Loucy (cell line): ENCODE results near the gene SERP1.

Experiments used
- H2AFZ ChIP-seq: fragments of 200-600 bp; sonication (generic); 2 replicates; pipeline ENCODE4 v1.6.0; 2016; ENCODE audit warnings: antibody characterized with exemption, mild to moderate bottlenecking, low read length, moderate library complexity
- H3F3A ChIP-seq: fragments of 200-600 bp; 2 replicates; pipeline ENCODE4 v1.6.0; 2016; ENCODE audit warnings: antibody characterized with exemption, low read depth, mild to moderate bottlenecking
- H3K27me3 ChIP-seq: fragments of 200-600 bp; sonication (generic); 2 replicates; pipeline ENCODE4 v1.6.1; 2014; ENCODE audit warnings: low read length, mild to moderate bottlenecking; ENCODE audit not compliant: insufficient read depth, poor library complexity, severe bottlenecking
- H3K36me3 ChIP-seq: fragments of 200-600 bp; sonication (generic); 2 replicates; pipeline ENCODE4 v1.6.1; 2016; ENCODE audit warnings: low read length; ENCODE audit not compliant: insufficient read depth
- H3K4me1 ChIP-seq: fragments of 200-600 bp; sonication (generic); 2 replicates; pipeline ENCODE4 v1.5.1; 2014; ENCODE audit warnings: low read length, mild to moderate bottlenecking; ENCODE audit not compliant: insufficient read depth, poor library complexity, severe bottlenecking
- H3K4me2 ChIP-seq: fragments of 200-600 bp; sonication (generic); 2 replicates; pipeline ENCODE4 v1.6.0; 2014; ENCODE audit warnings: antibody characterized with exemption, low read length, low read depth, mild to moderate bottlenecking; ENCODE audit not compliant: poor library complexity, severe bottlenecking
- H3K4me3 ChIP-seq: fragments of 200-600 bp; sonication (generic); 2 replicates; pipeline ENCODE4 v1.5.1; 2014; ENCODE audit warnings: low read length, mild to moderate bottlenecking, mixed read lengths; ENCODE audit not compliant: poor library complexity, severe bottlenecking
- H3K79me2 ChIP-seq: fragments of 200-600 bp; sonication (generic); 2 replicates; pipeline ENCODE4 v1.6.1; 2014; ENCODE audit warnings: low read length; ENCODE audit not compliant: insufficient read depth
- H3K9ac ChIP-seq: fragments of 200-600 bp; sonication (generic); 2 replicates; pipeline ENCODE4 v1.6.0; 2014; ENCODE audit warnings: mild to moderate bottlenecking, low read depth, low read length, moderate library complexity; ENCODE audit not compliant: poor library complexity, severe bottlenecking
- H3K9me2 ChIP-seq: fragments of 200-600 bp; sonication (generic); replicated peaks from 2 replicates; pipeline ENCODE4 v1.6.1; 2016; ENCODE audit warnings: low read depth, low read length, mixed read lengths
- H3K9me3 ChIP-seq: fragments of 200-600 bp; sonication (generic); 2 replicates; pipeline ENCODE4 v1.6.1; 2014; ENCODE audit warnings: mild to moderate bottlenecking, antibody characterized with exemption, low read length, low read depth; ENCODE audit not compliant: insufficient read depth
- H4K20me1 ChIP-seq: fragments of 200-600 bp; sonication (generic); 2 replicates; pipeline ENCODE4 v1.6.0; 2014; ENCODE audit warnings: antibody characterized with exemption, low read length, mild to moderate bottlenecking; ENCODE audit not compliant: insufficient read depth, poor library complexity, severe bottlenecking
- EZH2phosphoT487 ChIP-seq: fragments of 200-600 bp; IDR thresholded peaks from 2 replicates; pipeline ENCODE4 v1.6.1; 2018; ENCODE audit warnings: antibody characterized with exemption, mild to moderate bottlenecking, moderate library complexity, borderline replicate concordance
- TF ChIP-seq, protein P1 (sequence below): fragments of 200-600 bp; sonication (generic); conservative IDR thresholded peaks from 2 replicates; pipeline ENCODE4 v1.5.1; 2014; ENCODE audit warnings: mild to moderate bottlenecking, antibody characterized with exemption, low read length

The SERP1 gene

DNA sequence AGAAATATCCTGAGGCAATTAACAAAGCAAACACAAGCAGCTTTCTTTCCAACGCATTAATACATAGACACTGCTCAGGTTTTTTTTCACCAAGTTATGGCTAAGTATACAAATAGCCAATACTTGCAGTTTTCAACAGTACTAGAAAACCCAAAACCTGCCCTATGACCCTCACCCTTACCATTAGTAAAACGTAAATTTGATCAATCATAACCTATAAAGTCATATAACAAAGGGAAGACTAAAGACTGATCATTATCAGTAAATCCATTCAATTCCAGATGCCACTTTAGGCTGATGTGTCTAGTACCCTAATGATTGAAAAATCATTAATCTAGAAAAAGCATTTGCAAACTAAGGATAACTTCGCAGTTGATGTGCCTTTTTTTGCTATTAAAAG lies 3.2 kb downstream of the SERP1 start:
- H3K4me1 ChIP-seq, result peaks cover 53% of the 10 kb centered on the region
- H3F3A ChIP-seq, result no peaks in the 10 kb centered on the region
- no peak overlapping the region for H2AFZ ChIP-seq
- no peaks in the 10 kb centered on the region for H3K27me3 ChIP-seq
- peaks cover 71% of the 10 kb centered on the region for H3K79me2 ChIP-seq
- TF ChIP-seq EZH2phosphoT487, result no peak
- TF ChIP-seq, protein P1, sequence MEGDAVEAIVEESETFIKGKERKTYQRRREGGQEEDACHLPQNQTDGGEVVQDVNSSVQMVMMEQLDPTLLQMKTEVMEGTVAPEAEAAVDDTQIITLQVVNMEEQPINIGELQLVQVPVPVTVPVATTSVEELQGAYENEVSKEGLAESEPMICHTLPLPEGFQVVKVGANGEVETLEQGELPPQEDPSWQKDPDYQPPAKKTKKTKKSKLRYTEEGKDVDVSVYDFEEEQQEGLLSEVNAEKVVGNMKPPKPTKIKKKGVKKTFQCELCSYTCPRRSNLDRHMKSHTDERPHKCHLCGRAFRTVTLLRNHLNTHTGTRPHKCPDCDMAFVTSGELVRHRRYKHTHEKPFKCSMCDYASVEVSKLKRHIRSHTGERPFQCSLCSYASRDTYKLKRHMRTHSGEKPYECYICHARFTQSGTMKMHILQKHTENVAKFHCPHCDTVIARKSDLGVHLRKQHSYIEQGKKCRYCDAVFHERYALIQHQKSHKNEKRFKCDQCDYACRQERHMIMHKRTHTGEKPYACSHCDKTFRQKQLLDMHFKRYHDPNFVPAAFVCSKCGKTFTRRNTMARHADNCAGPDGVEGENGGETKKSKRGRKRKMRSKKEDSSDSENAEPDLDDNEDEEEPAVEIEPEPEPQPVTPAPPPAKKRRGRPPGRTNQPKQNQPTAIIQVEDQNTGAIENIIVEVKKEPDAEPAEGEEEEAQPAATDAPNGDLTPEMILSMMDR, result no peak
- peaks cover 66% of the 10 kb centered on the region for H4K20me1 ChIP-seq
- peak overlapping the region; percentile 92 for H3K9ac ChIP-seq
- peak overlapping the region; percentile 90 for H3K4me2 ChIP-seq
- no peaks in the 10 kb centered on the region for H3K9me3 ChIP-seq
- H3K36me3 ChIP-seq, result no peaks in the 10 kb centered on the region
- no peaks in the 10 kb centered on the region for H3K9me2 ChIP-seq
- peak overlapping the region; percentile 98 for H3K4me3 ChIP-seq

DNA sequence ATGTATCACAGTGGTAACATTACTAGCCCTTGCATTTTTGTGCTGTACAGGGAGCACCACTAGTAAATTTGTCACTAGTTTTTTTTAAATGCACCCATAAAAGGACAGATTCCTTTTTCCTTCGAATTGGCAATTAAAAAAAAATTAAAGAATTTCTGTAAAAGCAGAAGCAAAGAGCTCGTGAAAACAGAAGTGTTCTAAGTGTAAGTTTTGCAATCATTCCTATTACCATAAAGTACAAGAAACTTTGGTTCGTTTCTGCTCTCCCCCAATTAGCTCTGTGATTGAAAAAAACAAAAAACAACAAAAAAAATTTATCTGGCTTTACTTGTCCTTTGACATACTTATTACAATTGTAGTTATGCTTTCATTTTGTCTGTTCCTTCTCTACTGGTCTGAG lies 5.3 kb downstream of the SERP1 start:
- Histone ChIP-seq H3K4me3 (no peak overlapping the region), H4K20me1 (peaks cover 51% of the 10 kb centered on the region), H3K9me2 (no peaks in the 10 kb centered on the region), H2AFZ (no peak overlapping the region), H3K4me2 (peak overlapping the region; percentile 90), H3K79me2 (peaks cover 54% of the 10 kb centered on the region), H3K9me3 (no peaks in the 10 kb centered on the region), H3K36me3 (no peaks in the 10 kb centered on the region), H3F3A (no peaks in the 10 kb centered on the region), H3K27me3 (no peaks in the 10 kb centered on the region), H3K4me1 (peaks cover 41% of the 10 kb centered on the region), H3K9ac (peak overlapping the region; percentile 1)
- TF ChIP-seq, protein P1, result no peak
- no peak for TF ChIP-seq EZH2phosphoT487

DNA sequence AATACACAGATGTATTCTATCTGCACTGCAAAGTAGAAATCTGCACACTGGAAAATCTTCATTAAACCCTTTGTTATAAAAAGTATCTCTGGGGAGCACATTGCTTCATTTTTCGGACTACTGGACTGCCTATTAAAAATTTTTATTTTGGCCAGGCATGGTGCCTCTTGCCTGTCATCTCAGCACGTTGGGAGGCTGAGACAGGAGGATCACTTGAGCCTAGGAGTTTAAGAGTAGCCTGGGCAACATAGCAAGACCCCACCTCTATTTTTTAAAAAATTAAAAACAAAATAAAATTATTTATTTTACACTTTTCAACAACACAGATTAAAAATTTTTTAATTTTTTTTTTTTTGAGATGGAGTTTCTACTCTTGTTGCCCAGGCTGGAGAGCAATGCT lies 6.0 kb downstream of the SERP1 start:
- no peak overlapping the region for H3K4me3 ChIP-seq
- H3K4me2 ChIP-seq, result no peak overlapping the region
- H3K9me3 ChIP-seq, result no peaks in the 10 kb centered on the region
- H4K20me1 ChIP-seq, result peaks cover 44% of the 10 kb centered on the region
- H3K9me2 ChIP-seq, result no peaks in the 10 kb centered on the region
- H2AFZ ChIP-seq, result no peak overlapping the region
- TF ChIP-seq, protein P1, result no peak
- no peak for TF ChIP-seq EZH2phosphoT487
- H3K36me3 ChIP-seq, result no peaks in the 10 kb centered on the region
- no peaks in the 10 kb centered on the region for H3F3A ChIP-seq
- no peak overlapping the region for H3K9ac ChIP-seq
- no peaks in the 10 kb centered on the region for H3K27me3 ChIP-seq
- peaks cover 41% of the 10 kb centered on the region for H3K4me1 ChIP-seq
- peaks cover 47% of the 10 kb centered on the region for H3K79me2 ChIP-seq
